Endodermal cell (in vitro differentiated cells): Measurements from ENCODE around the gene ZSWIM8. TPM values are rescaled to one million over a fixed set of nuclear protein-coding genes. Genes with fewer than 3 reads are reported as not detected.

ENCODE experiments used
- DNase-seq: peaks from one replicate; pipeline ENCODE4 v3.0.0-alpha.2; 2017
- H3K27ac ChIP-seq: 2 replicates; pipeline ENCODE4 v1.5.1; 2013; ENCODE audit warnings: mild to moderate bottlenecking, low read depth, low read length, moderate library complexity
- H3K27me3 ChIP-seq: 2 replicates; pipeline ENCODE4 v1.6.1; 2013; ENCODE audit warnings: mild to moderate bottlenecking, low read length, moderate library complexity; ENCODE audit not compliant: insufficient read depth, control insufficient read depth, poor library complexity, severe bottlenecking
- H3K36me3 ChIP-seq: 2 replicates; pipeline ENCODE4 v1.7.0; 2013; ENCODE audit warnings: mild to moderate bottlenecking, low read length, moderate library complexity; ENCODE audit not compliant: control insufficient read depth, insufficient read depth
- H3K4me1 ChIP-seq: one replicate; pipeline ENCODE4 v1.7.0; 2013; ENCODE audit warnings: low read length; ENCODE audit not compliant: control insufficient read depth, insufficient read depth
- H3K4me3 ChIP-seq: 2 replicates; pipeline ENCODE4 v1.5.1; 2013; ENCODE audit warnings: mild to moderate bottlenecking, low read length, moderate library complexity
- H3K9ac ChIP-seq: 2 replicates; pipeline ENCODE4 v1.6.1; 2013; ENCODE audit warnings: mild to moderate bottlenecking, low read length, moderate library complexity; ENCODE audit not compliant: poor library complexity, severe bottlenecking; ENCODE audit errors: extremely low read depth
- H3K9me3 ChIP-seq: 2 replicates; pipeline ENCODE4 v1.6.1; 2013; ENCODE audit warnings: mild to moderate bottlenecking, low read length, moderate library complexity; ENCODE audit not compliant: control insufficient read depth
- H3K27ac Mint-ChIP-seq: 2 replicates; pipeline ENCODE4 v1.8.0; 2020; ENCODE audit warnings: mixed read lengths
- H3K27me3 Mint-ChIP-seq: 2 replicates; pipeline ENCODE4 v1.8.0; 2021; ENCODE audit warnings: mild to moderate bottlenecking, mixed read lengths; ENCODE audit not compliant: insufficient read depth
- H3K36me3 Mint-ChIP-seq: 2 replicates; pipeline ENCODE4 v1.8.0; 2020; ENCODE audit warnings: low read depth, mixed read lengths
- H3K4me1 Mint-ChIP-seq: 2 replicates; pipeline ENCODE4 v1.8.0; 2020; ENCODE audit warnings: mixed read lengths
- H3K4me3 Mint-ChIP-seq: 2 replicates; pipeline ENCODE4 v1.8.0; 2020; ENCODE audit warnings: mild to moderate bottlenecking, moderate library complexity, mixed read lengths
- H3K9me3 Mint-ChIP-seq: 2 replicates; pipeline ENCODE4 v1.8.0; 2020; ENCODE audit warnings: mild to moderate bottlenecking, mixed read lengths
- WGBS, 2 experiments: methylation state at CpG; one replicate each; pipeline versions ENCODE4 v1.1.5 to v1.1.7; 2013; ENCODE audit warnings: missing lambda C conversion rate in 2 of 2, mixed read lengths in 1 of 2; ENCODE audit not compliant: insufficient coverage in 1 of 2, insufficient read length in 1 of 2; 5-methylcytosine and 5-hydroxymethylcytosine counted together
- total RNA-seq, 2 donors: library from RNA; stranded (reverse); fragmentation: NEBNext Ultra II Directional in 1 of 2; extraction: Animal tissue kit (Norgen Biotek cat#: 25700) in 1 of 2; gene quantifications; 2 replicates in 1 of 2; 3 replicates in 1 of 2; pipeline ENCODE4 v1.2.1, GENCODE V29; 2021
- TF ChIP-seq, protein P1 (sequence below): fragments of 200-600 bp; sonication (generic); conservative IDR thresholded peaks from 2 replicates; pipeline ENCODE4 v1.5.0; 2021; ENCODE audit warnings: antibody characterized with exemption, mild to moderate bottlenecking

ZSWIM8 gene
- total RNA-seq, 2 donors from 2014 or later = 75.9 to 79.8 TPM

DNA sequence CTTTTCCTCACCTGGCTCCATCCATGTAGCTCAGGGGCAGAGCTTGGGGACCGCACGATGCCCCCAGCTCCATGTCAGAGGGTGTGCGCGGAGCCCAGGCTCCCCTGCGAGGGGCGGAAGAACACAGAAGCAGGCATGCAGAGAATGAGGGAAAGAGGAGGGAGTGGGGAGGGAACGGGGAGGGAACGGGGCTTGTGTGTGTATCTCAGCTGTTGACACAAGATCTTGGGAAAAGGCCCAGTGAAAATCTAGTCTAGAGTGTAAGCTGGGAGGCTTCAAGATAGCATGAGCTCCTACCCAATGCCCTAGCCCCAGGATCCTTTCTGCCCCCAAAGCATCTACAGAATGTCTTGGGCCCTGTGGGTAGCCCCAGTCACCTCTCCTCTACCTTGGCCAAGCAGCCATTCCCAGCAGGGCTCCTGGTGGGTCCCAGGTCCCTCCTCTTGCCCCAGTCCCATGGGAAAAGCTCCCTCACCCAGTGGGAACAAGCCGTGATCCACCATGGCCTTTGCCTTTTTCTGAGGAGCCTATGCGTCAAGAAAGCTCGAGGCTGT, 51.1 kb downstream of the ZSWIM8 start:
- WGBS, 2 experiments = 71 to 89% methylated on average over 7 to 11 of the region's 11 CpGs
- Histone ChIP-seq H3K9me3 (no peaks in the 10 kb centered on the region), H3K27me3 (no peaks in the 10 kb centered on the region), H3K36me3 (peaks cover 37% of the 10 kb centered on the region), H3K4me1 (peaks cover 5% of the 10 kb centered on the region), H3K27ac (no peak overlapping the region), H3K9ac (no peak overlapping the region), H3K4me3 (no peak overlapping the region)
- Mint-ChIP-seq H3K4me1 (no peaks in the 10 kb centered on the region), H3K4me3 (no peak overlapping the region), H3K27ac (no peak overlapping the region), H3K36me3 (peaks cover 5% of the 10 kb centered on the region), H3K9me3 (no peaks in the 10 kb centered on the region), H3K27me3 (no peaks in the 10 kb centered on the region)
- TF ChIP-seq, protein P1, sequence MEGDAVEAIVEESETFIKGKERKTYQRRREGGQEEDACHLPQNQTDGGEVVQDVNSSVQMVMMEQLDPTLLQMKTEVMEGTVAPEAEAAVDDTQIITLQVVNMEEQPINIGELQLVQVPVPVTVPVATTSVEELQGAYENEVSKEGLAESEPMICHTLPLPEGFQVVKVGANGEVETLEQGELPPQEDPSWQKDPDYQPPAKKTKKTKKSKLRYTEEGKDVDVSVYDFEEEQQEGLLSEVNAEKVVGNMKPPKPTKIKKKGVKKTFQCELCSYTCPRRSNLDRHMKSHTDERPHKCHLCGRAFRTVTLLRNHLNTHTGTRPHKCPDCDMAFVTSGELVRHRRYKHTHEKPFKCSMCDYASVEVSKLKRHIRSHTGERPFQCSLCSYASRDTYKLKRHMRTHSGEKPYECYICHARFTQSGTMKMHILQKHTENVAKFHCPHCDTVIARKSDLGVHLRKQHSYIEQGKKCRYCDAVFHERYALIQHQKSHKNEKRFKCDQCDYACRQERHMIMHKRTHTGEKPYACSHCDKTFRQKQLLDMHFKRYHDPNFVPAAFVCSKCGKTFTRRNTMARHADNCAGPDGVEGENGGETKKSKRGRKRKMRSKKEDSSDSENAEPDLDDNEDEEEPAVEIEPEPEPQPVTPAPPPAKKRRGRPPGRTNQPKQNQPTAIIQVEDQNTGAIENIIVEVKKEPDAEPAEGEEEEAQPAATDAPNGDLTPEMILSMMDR = no peak
- DNase-seq = no peak

DNA sequence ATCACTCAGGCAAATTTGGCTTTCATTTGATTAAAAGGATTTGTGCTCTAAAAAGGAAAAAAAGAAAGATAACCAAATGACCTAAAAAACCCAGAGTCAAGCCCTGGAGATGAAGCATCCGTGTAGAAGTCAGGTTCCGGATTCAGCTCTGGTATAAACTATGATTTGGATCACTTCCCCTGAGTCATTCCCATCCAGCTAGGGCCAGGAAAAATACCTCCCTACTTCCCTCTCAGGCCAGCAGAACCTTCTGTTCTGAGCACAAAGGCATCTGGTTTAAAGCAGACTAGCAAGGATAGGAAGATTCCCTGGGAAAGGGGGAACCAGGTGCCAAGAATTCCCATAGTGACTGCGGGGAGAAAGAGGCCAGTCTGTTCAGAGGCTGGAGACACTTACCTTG, 51.7 kb downstream of the ZSWIM8 start:
- Histone ChIP-seq H3K36me3 (peaks cover 43% of the 10 kb centered on the region), H3K9me3 (no peaks in the 10 kb centered on the region), H3K4me3 (no peak overlapping the region), H3K27me3 (no peaks in the 10 kb centered on the region), H3K4me1 (peaks cover 5% of the 10 kb centered on the region), H3K27ac (no peak overlapping the region), H3K9ac (no peak overlapping the region)
- no peak overlapping the region for H3K27ac Mint-ChIP-seq
- H3K36me3 Mint-ChIP-seq = peaks cover 10% of the 10 kb centered on the region
- no peaks in the 10 kb centered on the region for H3K4me1 Mint-ChIP-seq
- H3K9me3 Mint-ChIP-seq = no peaks in the 10 kb centered on the region
- 94 to 98% methylated on average over 2 to 3 of the region's 3 CpGs for WGBS, 2 experiments
- DNase-seq = no peak
- H3K4me3 Mint-ChIP-seq = no peak overlapping the region
- TF ChIP-seq, protein P1 = no peak
- H3K27me3 Mint-ChIP-seq = no peaks in the 10 kb centered on the region

DNA sequence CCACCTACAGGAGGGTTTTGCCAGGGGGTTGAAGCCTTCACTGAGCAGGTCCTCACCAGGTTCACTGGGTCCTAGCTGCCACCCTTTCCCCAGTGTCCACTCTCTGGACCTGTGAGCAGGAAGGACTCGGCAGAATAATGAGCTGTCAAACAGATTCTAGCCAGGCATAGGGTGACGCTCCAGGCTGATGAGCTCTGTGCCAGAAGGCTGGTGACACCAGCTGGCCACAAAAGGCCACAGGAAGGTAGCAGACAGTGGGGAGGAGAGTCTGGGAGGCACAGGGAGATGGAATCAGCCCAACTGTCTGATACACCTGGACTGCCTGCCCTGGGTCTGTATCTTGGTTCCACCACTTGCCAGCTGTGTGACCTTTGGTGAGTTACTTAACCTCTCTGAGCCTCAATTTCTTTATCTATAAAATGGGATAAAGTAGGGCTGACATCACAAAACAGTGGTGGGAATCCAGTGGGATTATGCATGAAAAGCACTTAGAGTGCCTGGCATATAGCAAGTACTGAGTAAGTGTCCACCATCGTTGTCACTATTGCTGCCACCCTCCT, 52.7 kb downstream of the ZSWIM8 start:
- no peaks in the 10 kb centered on the region for H3K27me3 Mint-ChIP-seq
- no peaks in the 10 kb centered on the region for H3K9me3 Mint-ChIP-seq
- peaks cover 18% of the 10 kb centered on the region for H3K36me3 Mint-ChIP-seq
- H3K9ac ChIP-seq = no peak overlapping the region
- no peak overlapping the region for H3K27ac Mint-ChIP-seq
- DNase-seq = no peak
- WGBS, 2 experiments = 90 to 91% methylated on average over 3 of the region's 3 CpGs
- TF ChIP-seq, protein P1 = no peak
- H3K27ac ChIP-seq = no peak overlapping the region
- peaks cover 5% of the 10 kb centered on the region for H3K4me1 ChIP-seq
- H3K4me1 Mint-ChIP-seq = no peaks in the 10 kb centered on the region
- H3K27me3 ChIP-seq = no peaks in the 10 kb centered on the region
- H3K4me3 ChIP-seq = no peak overlapping the region
- no peaks in the 10 kb centered on the region for H3K9me3 ChIP-seq
- H3K36me3 ChIP-seq = peaks cover 44% of the 10 kb centered on the region
- H3K4me3 Mint-ChIP-seq = no peak overlapping the region
